Stimulated activated CD4-positive, alpha-beta T cell treated with anti-CD3 and anti-CD28 coated beads, Interleukin-1b, Interleukin-23, amount 100 ng/mL, for 4 hours (primary cell): ENCODE results near the gene MOBP.

Source experiments
- DNase-seq, 2 donors: peaks; one replicate each; pipeline ENCODE4 v3.0.0-alpha.2; 2020; ENCODE audit warnings: low read depth in 2 of 2

The MOBP gene

DNA sequence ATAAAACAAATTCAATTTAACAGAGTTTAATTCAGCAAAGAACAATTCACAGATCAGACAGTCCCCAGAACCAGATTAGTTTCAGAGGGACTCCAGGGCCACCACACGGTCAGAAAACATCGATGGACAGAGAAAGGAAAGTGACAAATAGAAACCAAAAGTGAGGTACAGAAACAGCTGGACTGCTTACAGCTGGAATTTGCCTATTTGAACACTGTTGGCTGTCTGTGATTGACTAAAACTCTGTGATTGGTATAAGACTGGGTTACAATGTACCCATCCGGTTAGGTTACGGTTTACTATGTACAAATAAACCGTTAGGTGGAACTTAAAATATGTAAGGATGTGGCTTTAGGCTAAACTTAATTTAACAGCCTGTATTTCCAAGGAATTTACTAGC, 30.3 kb downstream of the MOBP start:
- DNase-seq: no peak

DNA sequence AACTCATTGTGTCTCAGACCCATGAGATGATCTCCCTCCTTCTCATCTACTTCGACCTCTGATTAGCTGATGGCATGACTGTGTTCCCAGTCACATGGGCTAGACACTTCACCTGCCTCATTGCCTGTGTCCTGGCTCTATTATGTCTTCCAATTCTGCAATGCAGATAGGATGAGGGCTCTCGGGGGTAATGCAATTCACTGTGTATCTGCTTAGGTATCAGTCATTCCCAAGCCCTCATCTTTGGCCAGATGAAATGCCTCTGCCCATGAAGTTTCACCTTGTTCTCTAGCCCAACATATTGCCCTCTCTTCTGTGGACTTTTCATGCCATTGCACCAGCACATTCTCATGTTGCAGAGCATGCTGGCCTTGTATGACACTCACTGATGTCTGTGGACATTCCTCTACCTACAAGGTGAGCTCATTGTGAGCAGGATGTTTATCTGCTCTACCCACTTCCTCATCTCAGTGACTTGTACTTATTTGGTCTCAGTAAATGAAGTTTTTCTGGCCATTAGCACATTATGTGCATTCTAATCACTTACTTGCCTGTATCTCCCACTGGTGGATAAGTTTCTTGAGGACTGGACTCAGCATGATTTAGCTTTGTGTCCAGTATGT, 32.3 kb downstream of the MOBP start:
- DNase-seq: no peak

DNA sequence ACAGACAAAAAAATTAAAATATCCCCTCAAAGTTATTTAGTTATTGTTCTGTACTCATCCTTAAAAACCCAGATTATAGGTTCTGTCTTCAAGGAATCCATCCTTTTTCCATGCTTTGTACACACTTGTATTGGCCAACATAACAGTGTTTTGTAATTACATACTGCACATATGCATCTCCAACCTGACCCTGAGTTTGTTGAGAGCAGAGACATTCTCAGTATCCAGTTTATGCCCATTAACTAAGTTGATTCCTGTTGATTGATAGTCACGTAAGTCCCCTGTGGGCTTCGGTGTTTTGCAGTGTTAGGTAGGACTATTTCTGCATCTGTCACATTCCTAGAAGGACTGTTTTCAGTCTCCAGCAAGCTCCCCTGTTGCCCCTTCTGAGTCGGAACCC, 33.6 kb downstream of the MOBP start:
- DNase-seq: no peak

DNA sequence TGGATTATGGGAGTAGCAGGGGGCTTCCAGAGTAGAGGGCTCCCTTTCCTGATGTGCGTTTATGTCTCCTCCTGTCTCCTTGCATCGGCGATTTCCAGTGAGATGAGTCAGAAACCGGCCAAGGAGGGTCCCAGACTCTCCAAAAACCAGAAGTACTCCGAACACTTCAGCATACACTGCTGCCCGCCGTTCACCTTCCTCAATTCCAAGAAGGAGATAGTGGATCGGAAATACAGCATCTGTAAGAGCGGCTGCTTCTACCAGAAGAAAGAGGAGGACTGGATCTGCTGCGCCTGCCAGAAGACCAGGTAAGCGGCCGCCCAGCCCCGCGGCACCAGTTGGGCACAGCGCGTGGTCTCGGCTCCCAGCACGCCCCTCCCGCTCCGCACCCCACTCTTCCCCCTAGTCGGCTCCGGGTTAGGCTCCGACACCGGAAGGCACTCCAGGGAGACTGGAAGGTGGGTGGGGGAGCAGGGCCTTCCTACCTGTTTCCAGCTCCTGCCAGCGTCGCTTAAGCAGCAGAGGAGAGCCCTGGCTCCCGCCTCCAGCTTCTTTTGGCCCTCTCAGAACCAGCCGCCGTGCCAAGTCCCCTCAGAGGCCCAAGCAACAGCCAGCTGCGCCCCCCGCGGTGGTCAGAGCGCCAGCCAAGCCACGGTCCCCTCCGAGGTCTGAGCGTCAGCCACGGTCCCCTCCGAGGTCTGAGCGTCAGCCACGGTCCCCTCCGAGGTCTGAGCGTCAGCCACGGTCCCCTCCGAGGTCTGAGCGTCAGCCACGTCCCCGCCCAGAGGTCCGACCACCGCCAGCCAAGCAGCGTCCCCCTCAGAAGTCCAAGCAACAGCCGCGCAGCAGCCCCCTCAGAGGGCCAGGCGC, 34.7 kb downstream of the MOBP start:
- no peak for DNase-seq

DNA sequence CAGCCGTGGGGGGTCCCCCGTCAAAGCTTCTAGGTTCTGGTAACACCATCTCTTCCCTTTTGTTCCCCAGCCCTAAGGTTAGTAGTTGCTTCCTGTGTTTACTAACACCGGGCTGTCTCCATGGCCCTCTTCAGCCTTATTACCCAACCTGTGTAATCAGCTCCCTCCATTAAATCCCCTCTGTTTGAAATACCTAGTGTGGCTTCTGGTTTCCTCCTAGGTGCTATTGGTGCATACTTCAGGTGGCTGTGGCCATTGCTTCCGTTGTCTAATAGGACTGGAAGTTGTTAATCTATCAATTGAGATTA, 35.3 kb downstream of the MOBP start:
- DNase-seq: no peak

DNA sequence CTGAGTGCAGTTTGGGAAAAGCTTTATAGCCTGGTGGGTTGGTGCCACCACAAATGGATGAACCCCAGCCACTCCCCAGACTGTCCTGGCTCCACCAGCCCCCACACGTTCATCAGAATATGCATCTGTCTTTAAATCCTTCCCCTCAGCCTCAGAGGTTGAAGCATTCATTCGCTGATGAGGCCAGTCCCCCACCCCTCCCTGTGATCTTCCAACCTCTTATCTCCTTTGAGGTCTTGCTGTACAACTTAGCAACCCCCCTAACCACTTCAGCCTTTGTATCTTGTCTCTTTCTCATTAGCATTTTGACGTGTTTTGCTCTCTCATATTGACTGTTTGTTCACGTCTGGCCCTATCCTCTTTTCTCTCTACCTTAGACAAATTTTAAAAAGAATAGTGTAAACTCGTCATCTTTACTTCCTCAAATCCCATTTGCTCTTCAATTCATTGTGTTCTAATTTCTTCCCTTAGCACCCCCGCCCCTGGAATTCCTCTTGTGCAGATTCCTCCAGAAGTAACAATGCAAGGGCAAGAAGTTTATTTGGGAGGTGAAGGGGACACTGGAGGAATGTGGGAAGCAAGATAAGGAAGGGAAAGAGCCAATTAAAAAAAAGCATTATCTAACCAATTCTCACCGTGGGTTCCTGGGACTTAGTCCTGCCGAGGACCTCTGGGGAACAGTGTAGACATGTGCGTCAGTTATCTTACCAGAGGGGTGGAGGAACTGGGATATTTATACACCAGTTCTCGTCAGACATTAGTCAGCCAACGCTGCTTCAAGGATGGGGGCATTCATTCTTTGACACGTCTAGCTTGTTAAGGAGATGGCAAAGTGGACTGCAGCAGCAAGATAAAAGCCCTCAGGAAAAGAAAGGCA, 38.6 kb downstream of the MOBP start:
- DNase-seq: no peak

DNA sequence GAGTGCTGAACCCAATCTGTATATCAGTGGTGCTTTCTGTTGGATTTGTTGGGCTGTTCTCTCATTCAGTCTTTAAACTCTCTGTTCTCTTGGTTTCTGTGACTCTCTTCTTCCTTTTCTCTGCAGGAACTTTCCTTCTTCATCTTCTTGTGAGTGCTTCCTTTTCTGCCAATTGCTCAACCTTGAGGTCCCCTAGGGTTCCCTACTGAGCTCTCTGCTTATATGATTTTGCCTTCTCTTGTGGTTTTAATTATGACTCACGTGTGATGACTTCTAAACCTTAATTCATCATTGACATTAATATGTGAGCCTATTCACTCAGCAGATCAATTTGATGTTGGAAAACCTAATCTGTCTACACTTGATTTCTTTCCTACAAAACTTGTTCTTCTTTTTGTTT, 39.4 kb downstream of the MOBP start:
- DNase-seq: no peak

DNA sequence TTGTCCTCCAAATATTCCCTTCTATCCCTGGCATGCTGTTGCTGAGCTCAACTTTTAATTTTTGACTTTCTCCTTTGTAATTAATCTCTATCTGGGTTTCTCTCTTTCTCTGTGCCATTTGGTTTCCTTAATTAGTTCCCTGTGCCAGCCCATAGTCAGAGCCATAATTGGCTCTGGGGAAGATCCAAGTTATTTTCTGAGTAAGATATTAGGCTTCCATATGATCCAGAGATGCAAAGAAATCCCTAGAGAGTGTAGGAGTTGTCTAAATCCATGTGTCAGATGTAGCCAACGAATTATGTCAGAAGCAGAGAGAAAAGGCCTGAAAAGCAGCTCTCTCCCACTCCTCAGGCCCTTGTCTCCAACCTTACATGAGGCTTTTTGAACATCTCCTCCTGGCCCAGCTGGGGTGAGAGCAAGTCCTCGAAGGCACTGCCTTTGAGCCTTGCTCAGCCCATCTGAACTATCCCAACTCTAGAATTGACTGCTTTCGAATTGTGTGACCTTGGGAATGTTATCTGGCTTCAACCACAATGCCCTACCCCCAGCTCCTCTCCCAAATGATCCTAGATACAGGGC, 46.4 kb downstream of the MOBP start:
- no peak for DNase-seq

DNA sequence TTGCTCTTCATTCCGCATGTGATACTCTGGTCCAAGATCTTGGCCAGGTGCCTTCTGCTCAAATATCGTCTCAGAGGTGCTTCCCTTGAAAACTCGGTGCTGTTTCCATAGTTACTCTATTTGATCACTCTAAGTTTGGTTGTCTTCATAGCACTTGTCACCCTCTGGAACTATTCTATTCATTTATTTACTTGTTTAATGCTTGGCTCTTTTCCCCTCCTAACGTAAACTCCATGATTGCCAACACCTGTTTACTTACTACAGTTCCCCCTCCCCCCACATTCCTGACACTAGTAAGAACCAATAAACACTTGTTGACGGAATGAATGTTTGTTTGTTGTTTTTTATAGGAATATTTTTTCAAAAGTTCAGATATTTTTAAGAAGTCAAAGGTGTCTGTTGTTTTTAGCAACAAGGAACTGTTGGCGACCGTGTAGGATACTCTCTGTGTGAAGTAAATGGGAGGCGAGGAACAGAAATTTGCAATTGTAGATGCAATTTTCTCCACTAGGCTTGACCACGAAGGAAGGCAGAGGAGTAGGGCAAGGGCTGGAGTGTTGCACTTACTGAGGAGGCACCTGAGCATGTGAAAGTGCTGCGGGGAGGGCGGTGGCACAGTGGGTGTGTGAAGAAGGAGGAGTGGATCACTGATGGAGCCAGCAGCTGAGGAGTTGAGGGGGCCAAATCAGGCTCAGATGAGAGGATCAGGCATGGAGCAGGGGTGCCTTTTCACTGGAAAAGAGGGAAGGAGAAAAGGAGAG, 48.4 kb downstream of the MOBP start:
- DNase-seq: no peak

DNA sequence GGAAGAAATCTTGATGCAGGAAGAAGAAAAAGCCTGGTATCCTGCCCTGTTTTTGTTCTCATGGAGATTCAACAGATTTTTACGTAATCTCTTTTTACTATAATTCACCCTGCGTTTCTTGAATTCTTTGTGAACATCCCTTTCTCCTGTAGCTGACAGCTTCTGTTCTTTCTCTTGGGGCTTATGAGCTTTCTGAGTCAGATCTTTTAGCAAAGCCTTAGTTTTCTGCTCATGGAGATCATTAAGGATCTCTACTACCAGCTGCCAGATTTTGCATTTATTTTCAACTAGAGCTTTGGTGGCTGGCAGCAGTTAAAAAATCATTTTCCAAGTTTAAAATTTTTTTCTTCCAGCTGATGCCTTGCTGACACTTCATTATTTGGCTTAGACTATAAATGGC, 51.6 kb downstream of the MOBP start:
- DNase-seq: no peak

DNA sequence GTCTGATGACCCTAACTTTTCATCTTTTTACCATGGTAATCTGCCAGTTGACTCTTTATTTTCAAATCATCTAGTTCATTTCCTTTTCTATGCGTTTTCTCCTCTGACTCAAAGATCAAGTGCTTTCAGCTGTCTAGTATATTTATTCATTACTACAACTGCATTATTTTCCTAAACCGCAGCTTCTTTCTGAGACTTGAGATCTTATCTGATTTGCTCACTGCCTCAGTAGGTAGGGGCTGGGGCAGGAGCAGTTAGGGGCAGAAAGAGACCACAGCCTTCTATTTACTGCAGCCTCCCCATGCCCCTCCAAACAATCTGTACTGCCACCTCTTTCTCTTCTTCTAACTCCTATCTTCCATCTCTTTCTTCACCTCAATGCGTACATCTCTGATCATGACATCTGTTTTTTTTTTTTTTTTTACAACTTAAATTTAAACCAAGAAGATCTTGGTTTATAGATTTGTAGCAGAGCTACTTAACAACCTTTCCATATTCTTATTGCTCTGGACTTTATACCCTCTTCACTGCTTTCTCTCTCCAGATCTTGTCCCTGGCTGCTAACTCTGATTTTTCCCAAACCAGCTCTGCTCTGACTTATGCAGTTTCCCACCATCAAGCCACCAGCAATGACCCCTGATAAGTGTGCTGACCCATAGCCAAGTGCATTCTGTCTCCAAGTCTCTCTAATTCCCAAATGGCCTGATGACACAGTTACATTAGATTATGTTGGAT, 52.2 kb downstream of the MOBP start:
- DNase-seq: no peak

DNA sequence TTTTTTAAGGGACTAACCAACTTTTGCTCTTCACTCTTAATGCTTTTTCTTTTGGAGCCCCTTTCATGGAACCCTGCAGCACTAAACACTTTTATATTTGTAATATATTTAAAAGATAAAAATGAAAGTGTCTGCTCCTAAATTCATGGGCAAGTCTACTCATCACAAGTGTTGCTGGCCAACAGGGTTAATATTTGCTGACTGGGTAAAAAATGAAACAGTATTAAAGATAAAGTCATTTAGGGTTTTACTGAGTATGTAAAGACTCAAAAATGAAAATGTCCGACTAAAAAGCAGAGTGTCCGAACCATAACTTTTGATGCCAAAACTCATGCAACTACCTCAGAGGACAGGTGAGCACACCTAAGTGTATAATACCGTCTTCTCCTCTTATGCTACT, 54.0 kb downstream of the MOBP start:
- DNase-seq: no peak

DNA sequence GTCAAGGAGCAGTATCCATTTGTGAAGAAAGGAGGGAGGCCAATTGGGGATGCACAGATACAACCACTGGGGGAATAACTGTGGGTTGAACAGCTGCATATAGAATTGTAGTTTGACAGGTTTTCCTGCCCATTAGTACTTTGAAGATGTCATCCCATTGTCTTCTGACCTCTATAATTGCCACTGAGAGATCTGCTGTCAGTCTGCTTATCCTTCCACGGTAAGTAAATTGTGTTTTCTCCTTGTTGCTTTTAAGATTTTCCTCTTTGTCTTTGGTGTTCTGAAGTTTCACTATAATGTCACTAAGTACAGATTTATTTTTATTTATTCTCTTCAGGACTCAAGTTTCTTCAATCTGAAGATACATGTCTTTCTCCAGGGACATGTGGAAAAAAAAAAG, 56.6 kb downstream of the MOBP start:
- DNase-seq: no peak

DNA sequence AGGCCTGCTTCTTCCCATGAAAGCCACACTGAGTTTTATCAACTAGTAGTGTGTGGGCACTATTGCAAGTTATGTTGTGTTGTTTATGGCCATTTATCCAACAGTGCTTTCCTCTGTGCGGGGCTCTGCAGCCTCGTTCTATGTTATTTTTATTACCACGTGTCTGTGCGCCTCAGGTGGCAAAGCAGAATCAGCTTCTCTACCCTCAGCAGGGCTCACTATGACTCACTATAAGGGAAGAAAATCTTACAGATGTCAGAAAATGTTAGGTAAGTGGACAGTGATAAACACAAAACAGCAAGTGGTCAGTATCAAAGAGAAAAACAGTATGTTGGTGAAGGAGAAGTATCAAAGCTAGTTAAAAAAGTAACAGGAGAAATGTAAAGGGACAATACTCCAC, 61.4 kb downstream of the MOBP start:
- DNase-seq: no peak

DNA sequence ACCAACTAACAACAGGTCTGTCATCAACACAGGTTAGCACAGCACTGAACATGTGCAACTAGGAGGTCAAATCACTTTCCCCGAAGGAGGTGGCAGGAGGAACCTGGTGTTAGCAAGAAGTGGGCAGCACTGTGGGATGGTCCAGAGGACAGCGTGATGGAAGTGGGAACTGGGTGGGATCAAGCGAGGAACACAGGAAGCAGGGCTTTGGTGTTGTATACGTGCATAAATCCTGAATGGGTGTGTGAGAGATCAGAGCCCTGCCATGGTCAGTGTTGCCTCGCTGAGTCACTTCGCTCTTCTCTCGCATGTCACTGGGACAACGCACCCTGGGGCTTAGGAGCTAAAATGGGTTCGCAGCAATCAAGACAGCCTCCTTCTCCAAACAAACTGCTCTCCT, 62.1 kb downstream of the MOBP start:
- no peak for DNase-seq

DNA sequence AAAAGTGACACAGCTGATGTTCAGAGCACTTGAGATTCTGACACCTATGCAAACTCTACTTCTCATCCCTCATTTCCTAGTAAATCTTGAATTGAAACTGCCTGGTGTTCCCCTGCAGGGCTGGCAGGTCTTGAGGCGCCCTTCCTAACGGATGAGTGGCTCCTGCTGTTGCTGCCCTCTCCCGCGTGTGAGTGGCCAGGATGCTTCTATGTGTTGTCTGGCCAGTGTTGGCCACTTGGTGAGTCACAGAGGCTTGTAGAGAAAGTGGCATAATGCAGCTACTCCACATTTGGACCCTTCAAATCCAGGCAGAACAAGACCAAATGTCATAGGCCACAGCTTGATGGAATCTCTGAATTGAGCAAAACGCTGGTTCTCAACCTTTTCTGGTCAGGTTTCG, 63.6 kb downstream of the MOBP start:
- no peak for DNase-seq

DNA sequence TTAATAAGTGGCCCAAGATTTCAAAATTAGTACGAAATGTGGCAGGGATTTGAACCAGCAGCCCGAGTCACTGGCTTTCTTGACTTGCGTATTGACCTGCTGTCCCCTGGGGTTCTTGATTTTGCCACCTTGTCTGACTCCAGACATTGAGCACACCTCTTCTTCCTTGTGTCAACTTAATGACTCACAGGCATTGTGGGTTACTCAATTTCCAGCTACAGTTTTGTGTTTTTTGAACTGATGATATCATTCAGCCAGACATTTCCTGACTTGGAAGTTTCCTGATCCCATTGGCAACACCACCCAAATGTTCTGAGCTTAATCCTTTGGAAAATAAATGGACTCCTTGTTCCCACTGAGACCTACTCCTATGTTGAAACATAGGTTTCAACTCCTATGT, 64.2 kb downstream of the MOBP start:
- no peak for DNase-seq

DNA sequence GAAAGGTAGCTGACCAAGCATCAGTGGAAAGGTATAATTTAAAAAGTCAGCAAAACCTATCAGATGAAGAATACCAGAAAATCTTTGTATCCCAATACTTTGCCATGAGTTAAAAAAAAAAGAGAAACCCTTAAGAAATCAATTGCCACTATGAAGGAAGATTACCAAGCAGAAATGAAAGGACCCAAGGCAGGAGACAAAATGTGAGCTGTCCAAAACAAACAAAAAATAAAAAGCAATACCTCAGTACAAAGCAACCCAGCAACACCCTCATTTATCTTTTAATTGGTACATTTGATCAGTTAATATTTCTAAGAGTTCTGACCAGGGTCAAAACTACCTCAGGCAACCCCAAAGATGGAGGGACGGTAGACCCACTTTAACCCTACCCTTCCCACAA, 65.3 kb downstream of the MOBP start:
- DNase-seq: no peak

DNA sequence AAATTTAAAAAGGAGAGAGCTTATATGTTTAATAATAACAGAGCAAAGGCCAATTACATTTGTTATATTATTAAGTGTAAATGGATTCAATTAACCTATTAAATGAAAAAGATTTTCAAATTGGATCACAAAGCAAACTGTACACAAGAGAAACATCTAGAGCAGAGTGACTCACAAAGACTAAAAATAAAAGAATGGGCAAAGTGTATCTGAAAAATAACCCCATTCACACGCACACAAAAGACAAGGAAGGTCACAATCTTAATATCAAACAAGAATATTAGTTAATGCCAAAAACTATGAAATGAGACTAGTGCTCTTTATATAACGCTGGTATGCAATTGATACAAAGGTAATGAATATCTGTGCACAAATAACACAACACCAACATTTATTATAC, 65.7 kb downstream of the MOBP start:
- no peak for DNase-seq

DNA sequence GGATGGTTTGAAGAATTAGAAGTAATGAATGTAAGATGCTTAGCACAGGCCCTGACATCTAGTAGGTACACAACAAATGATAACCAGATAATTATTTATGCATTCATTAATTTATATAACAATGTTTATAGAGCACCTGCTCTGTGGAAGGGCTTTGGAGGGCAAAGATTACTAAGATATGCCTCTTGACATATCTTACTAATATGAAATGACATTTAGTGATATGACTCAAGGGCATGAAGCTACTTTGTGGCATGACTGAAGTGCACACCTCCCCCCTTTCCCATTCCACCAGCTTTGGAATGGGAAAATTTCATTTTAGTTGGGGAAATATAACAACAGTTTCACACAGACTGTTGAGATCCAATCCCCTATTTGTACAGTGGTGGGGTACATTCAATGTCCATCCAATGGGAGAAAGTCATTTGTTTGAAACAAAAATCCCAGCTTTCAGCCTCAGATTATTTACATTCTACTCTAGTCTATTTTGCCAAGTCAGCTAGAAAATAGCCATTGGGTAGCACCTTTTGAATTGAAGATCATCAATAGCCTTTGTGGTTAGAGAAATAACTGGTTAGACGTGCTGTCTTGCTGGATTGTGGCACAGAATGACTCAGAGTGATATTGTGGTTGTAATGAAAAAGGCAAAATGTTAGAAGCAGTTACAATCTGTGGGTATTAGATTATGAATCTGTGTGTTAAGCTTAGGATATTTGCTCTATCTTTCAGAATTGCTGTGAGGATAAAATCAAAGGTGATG, 72.9 kb downstream of the MOBP start:
- DNase-seq: no peak
